H1 (cell line): ENCODE measurements around the gene SLC47A2. TPM values are rescaled to one million over a fixed set of nuclear protein-coding genes. Genes with fewer than 3 reads are reported as not detected.

Experiments used
- CTCF ChIA-PET: fragments of 300-600 bp; sonication (Branson Sonifier 250); formaldehyde crosslinking; loops from one replicate; lab custom pipeline; 2021; ENCODE audit not compliant: partially characterized antibody; lab: Charles Lee
- POLR2A ChIA-PET: fragments of 300-600 bp; sonication (Branson Sonifier 250); formaldehyde crosslinking; loops from one replicate; lab custom pipeline; 2021; ENCODE audit warnings: inconsistent platforms; ENCODE audit not compliant: partially characterized antibody; lab: Charles Lee
- DNase-seq, 2 experiments: peaks; one replicate each; pipeline versions ENCODE4 v3.0.0 to v3.0.0-alpha.2; 2010 to 2022; ENCODE audit warnings: low spot score in 2 of 2, low read depth in 1 of 2, mixed read lengths in 1 of 2
- FAIRE-seq: peaks from 2 replicates; lab custom pipeline; 2011; peaks lifted over from hg19 to GRCh38; lab: Jason Lieb, UNC
- H2AFZ ChIP-seq: 2 replicates; pipeline ENCODE4 v1.8.1; 2012; ENCODE audit warnings: low read length, inconsistent platforms
- H2AK5ac ChIP-seq: 2 replicates; pipeline ENCODE4 v1.6.1; 2013; ENCODE audit warnings: low read depth, low read length
- H2BK120ac ChIP-seq: replicated peaks from 2 replicates; pipeline ENCODE3; 2013; ENCODE audit warnings: low read depth, low read length, inconsistent platforms
- H2BK12ac ChIP-seq: 2 replicates; pipeline ENCODE4 v1.6.1; 2013; ENCODE audit warnings: low read depth, low read length
- H2BK15ac ChIP-seq: 2 replicates; pipeline ENCODE4 v1.6.1; 2013; ENCODE audit warnings: low read length
- H2BK20ac ChIP-seq: 2 replicates; pipeline ENCODE4 v1.6.1; 2013; ENCODE audit warnings: low read length
- H2BK5ac ChIP-seq: 2 replicates; pipeline ENCODE4 v1.6.1; 2013; ENCODE audit warnings: low read depth, low read length
- H3K14ac ChIP-seq: 2 replicates; pipeline ENCODE4 v1.6.1; 2013; ENCODE audit warnings: inconsistent platforms; ENCODE audit not compliant: insufficient read length
- H3K18ac ChIP-seq: 2 replicates; pipeline ENCODE4 v1.6.1; 2013; ENCODE audit warnings: low read length; ENCODE audit errors: extremely low read depth
- H3K23ac ChIP-seq: 2 replicates; pipeline ENCODE4 v1.6.1; 2013; ENCODE audit warnings: inconsistent platforms; ENCODE audit not compliant: insufficient read length
- H3K23me2 ChIP-seq: 2 replicates; pipeline ENCODE4 v1.6.1; 2013; ENCODE audit warnings: low read depth, low read length
- H3K27ac ChIP-seq: 2 replicates; pipeline ENCODE4 v1.6.1; 2011; ENCODE audit warnings: low read depth, low read length, inconsistent platforms
- H3K27me3 ChIP-seq, 4 experiments: replicated peaks in 1 of 4; 1 replicate in 1 of 4; 2 replicates in 3 of 4; pipeline versions ENCODE4 v1.6.1 to v1.8.1; 2011 to 2013; ENCODE audit warnings: low read length in 3 of 4, mild to moderate bottlenecking in 3 of 4, inconsistent platforms in 2 of 4, mixed read lengths in 2 of 4, moderate library complexity in 1 of 4; ENCODE audit not compliant: control insufficient read depth in 3 of 4, insufficient read depth in 3 of 4; ENCODE audit errors: extremely low read depth in 1 of 4
- H3K36me3 ChIP-seq, 4 experiments: 2 replicates each; pipeline versions ENCODE4 v1.6.1 to v1.8.1; 2011 to 2013; ENCODE audit warnings: mild to moderate bottlenecking in 4 of 4, low read length in 3 of 4, moderate library complexity in 2 of 4, control low read depth in 1 of 4, inconsistent platforms in 1 of 4; ENCODE audit not compliant: insufficient read depth in 4 of 4, control insufficient read depth in 2 of 4
- H3K4ac ChIP-seq: replicated peaks from 2 replicates; pipeline ENCODE3; 2013; ENCODE audit warnings: low read length, low read depth, mixed read lengths, inconsistent platforms; ENCODE audit not compliant: insufficient read length
- H3K4me1 ChIP-seq, 4 experiments: replicated peaks in 1 of 4; 1 replicate in 1 of 4; 2 replicates in 3 of 4; pipeline versions ENCODE4 v1.6.1 to v1.8.1; 2011 to 2013; ENCODE audit warnings: low read length in 3 of 4, inconsistent platforms in 2 of 4, mixed read lengths in 1 of 4; ENCODE audit not compliant: insufficient read depth in 4 of 4, control insufficient read depth in 3 of 4
- H3K4me2 ChIP-seq, 2 experiments: 2 replicates each; pipeline versions ENCODE4 v1.6.1 to v1.8.1; 2011 to 2013; ENCODE audit warnings: low read depth in 2 of 2, low read length in 2 of 2, control low read depth in 1 of 2, inconsistent platforms in 1 of 2, mild to moderate bottlenecking in 1 of 2; ENCODE audit not compliant: insufficient read depth in 1 of 2
- H3K4me3 ChIP-seq, 4 experiments: fragments of 200-600, 300-600 bp in 1 of 4; sonication (generic), shearing (Covaris generic), sonication (Bioruptor Twin) in 1 of 4; 2 replicates each; pipeline versions ENCODE4 v1.5.1 to v1.8.1; 2011 to 2016; ENCODE audit warnings: low read length in 4 of 4, low read depth in 3 of 4, control low read depth in 2 of 4, inconsistent platforms in 2 of 4, mild to moderate bottlenecking in 2 of 4, mixed read lengths in 1 of 4, moderate library complexity in 1 of 4; ENCODE audit not compliant: insufficient read depth in 2 of 4; ENCODE audit errors: extremely low read depth in 1 of 4
- H3K56ac ChIP-seq: replicated peaks from 2 replicates; pipeline ENCODE3; 2013; ENCODE audit warnings: low read depth, mild to moderate bottlenecking, mixed read lengths, low read length, inconsistent platforms; ENCODE audit not compliant: insufficient read length
- H3K79me1 ChIP-seq: 2 replicates; pipeline ENCODE4 v1.6.1; 2013; ENCODE audit warnings: low read depth, low read length, control low read depth
- H3K79me2 ChIP-seq, 2 experiments: 2 replicates each; pipeline versions ENCODE4 v1.6.1 to v1.8.1; 2012 to 2013; ENCODE audit warnings: low read length in 2 of 2, mild to moderate bottlenecking in 2 of 2, inconsistent platforms in 1 of 2; ENCODE audit not compliant: insufficient read depth in 2 of 2, control insufficient read depth in 1 of 2
- H3K9ac ChIP-seq, 4 experiments: replicated peaks in 1 of 4; 1 replicate in 1 of 4; 2 replicates in 3 of 4; pipeline versions ENCODE4 v1.6.1 to v1.8.1; 2011 to 2013; ENCODE audit warnings: low read depth in 3 of 4, low read length in 3 of 4, control low read depth in 2 of 4, mild to moderate bottlenecking in 2 of 4, moderate library complexity in 2 of 4, inconsistent platforms in 1 of 4; ENCODE audit errors: extremely low read depth in 1 of 4
- H3K9me3 ChIP-seq, 2 experiments: 2 replicates each; pipeline versions ENCODE4 v1.6.1 to v1.8.1; 2012 to 2013; ENCODE audit warnings: mild to moderate bottlenecking in 2 of 2, moderate library complexity in 2 of 2, control low read depth in 1 of 2, inconsistent platforms in 1 of 2, low read depth in 1 of 2, low read length in 1 of 2, mixed read lengths in 1 of 2; ENCODE audit not compliant: insufficient read depth in 2 of 2
- H4K20me1 ChIP-seq, 2 experiments: replicated peaks in 1 of 2; 2 replicates each; pipeline versions ENCODE3 to v1.8.1; 2011 to 2013; ENCODE audit warnings: inconsistent platforms in 2 of 2, low read length in 2 of 2, mild to moderate bottlenecking in 1 of 2; ENCODE audit not compliant: insufficient read depth in 2 of 2, control insufficient read depth in 1 of 2
- H4K5ac ChIP-seq: 2 replicates; pipeline ENCODE4 v1.6.1; 2013; ENCODE audit warnings: low read length, low read depth, mixed read lengths, inconsistent platforms; ENCODE audit not compliant: insufficient read length
- H4K8ac ChIP-seq: 2 replicates; pipeline ENCODE4 v1.8.0; 2013; ENCODE audit warnings: mild to moderate bottlenecking, moderate library complexity, low read length, inconsistent platforms; ENCODE audit not compliant: insufficient read depth; ENCODE audit errors: extremely low read depth
- H4K91ac ChIP-seq: replicated peaks from 2 replicates; pipeline ENCODE3; 2013; ENCODE audit warnings: low read length, mixed read lengths, inconsistent platforms; ENCODE audit not compliant: insufficient read length
- ASH2L ChIP-seq: fragments of 200-600, 300-600 bp; sonication (generic); IDR thresholded peaks from one replicate; pipeline ENCODE4 v1.7.1; 2017; ENCODE audit warnings: low read length
- GABPA ChIP-seq: IDR thresholded peaks from 2 replicates; pipeline ENCODE4 v1.6.1; 2011; ENCODE audit warnings: mild to moderate bottlenecking, low read length, moderate library complexity, borderline replicate concordance; ENCODE audit not compliant: insufficient read depth
- JUN ChIP-seq: IDR thresholded peaks from 2 replicates; pipeline ENCODE4 v1.6.1; 2011; ENCODE audit warnings: low read depth, mild to moderate bottlenecking, improper control_type of control experiment, low read length
- SIN3A ChIP-seq, 2 experiments: IDR thresholded peaks in 1 of 2; conservative IDR thresholded peaks in 1 of 2; 2 replicates each; pipeline ENCODE4 v1.6.1; 2011 to 2012; ENCODE audit warnings: low read length in 2 of 2, improper control_type of control experiment in 1 of 2, low read depth in 1 of 2, mild to moderate bottlenecking in 1 of 2
- SP2 ChIP-seq: IDR thresholded peaks from 2 replicates; pipeline ENCODE4 v1.6.1; 2012; ENCODE audit warnings: mild to moderate bottlenecking, low read length, inconsistent platforms
- TCF12 ChIP-seq: IDR thresholded peaks from 2 replicates; pipeline ENCODE4 v1.6.1; 2011; ENCODE audit warnings: low read depth, mild to moderate bottlenecking, low read length
- YY1 ChIP-seq: IDR thresholded peaks from 2 replicates; pipeline ENCODE4 v1.6.1; 2011; ENCODE audit warnings: low read depth, mild to moderate bottlenecking, low read length
- ZNF274 ChIP-seq: IDR thresholded peaks from 2 replicates; pipeline ENCODE4 v1.7.0; 2012; ENCODE audit warnings: low read length, borderline replicate concordance; ENCODE audit errors: extremely low read depth
- WGBS, 2 experiments: shearing (Covaris generic) in 1 of 2; methylation state at CpG; one replicate each; pipeline versions ENCODE4 v1.1.6 to v1.1.7; 2013 to 2015; ENCODE audit warnings: low lambda C conversion rate in 2 of 2, mixed read lengths in 2 of 2, inconsistent platforms in 1 of 2, low coverage in 1 of 2, missing lambda C conversion rate in 1 of 2; ENCODE audit not compliant: insufficient replicate concordance in 2 of 2, insufficient coverage in 1 of 2, insufficient read length in 1 of 2; ENCODE audit errors: extremely low coverage in 1 of 2, missing lambda C conversion rate in 1 of 2; 5-methylcytosine and 5-hydroxymethylcytosine counted together
- polyA plus RNA-seq, 7 experiments: library from polyadenylated mRNA; depleted of rRNA in 3 of 7; stranded (reverse) in 5 of 7; unstranded in 2 of 7; fragments of >200 nt in 5 of 7; fragments of 200-250 nt in 2 of 7; gene quantifications; 1 replicate in 5 of 7; 2 replicates in 1 of 7; 4 replicates in 1 of 7; pipeline versions ENCODE4 v1.2.1 to v1.2.3, GENCODE V29; 2011 to 2013; ENCODE audit warnings: missing spikeins in 2 of 7, mixed read lengths in 2 of 7
- total RNA-seq: library from RNA; stranded (reverse); fragmentation: NEBNext Ultra II Directional; extraction: Animal tissue kit (Norgen Biotek cat#: 25700); gene quantifications from 2 replicates; pipeline ENCODE4 v1.2.1, GENCODE V29; 2021
- TF ChIP-seq, protein P1 (sequence below): IDR thresholded peaks from 2 replicates; pipeline ENCODE4 v1.6.1; 2011; ENCODE audit warnings: low read depth, mild to moderate bottlenecking, low read length; ENCODE audit not compliant: insufficient read depth
- TF ChIP-seq, protein P2 (sequence below): IDR thresholded peaks from 2 replicates; pipeline ENCODE4 v1.6.1; 2012; ENCODE audit warnings: inconsistent platforms

The SLC47A2 gene
- total and polyA plus RNA-seq, 2 of the 8 experiments (the other 6 are each of a cell fraction or from before 2014, with no cell fraction given): not detected

GRCh38 chr17:19630035-19630434, 86.3 kb downstream of the SLC47A2 start:
- no peak overlapping the region for H2BK12ac ChIP-seq
- no peaks in the 10 kb centered on the region for H3K23me2 ChIP-seq
- H2BK20ac ChIP-seq: no peak overlapping the region
- H3K36me3 ChIP-seq: no peaks in the 10 kb centered on the region
- H3K4me3 ChIP-seq: no peak overlapping the region
- CTCF ChIA-PET: interaction anchor here (1.4 to 2.0 kb wide), 2 partner anchors 15 to 16 kb away, joined by 3 to 8 read pairs; no protein-coding TSS in a partner anchor
- H3K14ac ChIP-seq: no peak overlapping the region
- H3K79me1 ChIP-seq: no peaks in the 10 kb centered on the region
- H2BK5ac ChIP-seq: no peak overlapping the region
- no peak for FAIRE-seq
- H3K9me3 ChIP-seq: peaks cover 2% of the 10 kb centered on the region in 2 experiments; a peak in 1 of 4 replicates
- no peak overlapping the region for H4K8ac ChIP-seq
- H3K23ac ChIP-seq: no peak overlapping the region
- no peak overlapping the region for H4K91ac ChIP-seq
- H3K27ac ChIP-seq: no peak overlapping the region
- no peak overlapping the region for H3K18ac ChIP-seq
- no peak overlapping the region for H2BK15ac ChIP-seq
- H4K5ac ChIP-seq: no peak overlapping the region
- no peak overlapping the region for H2AK5ac ChIP-seq
- H3K9ac ChIP-seq: no peak overlapping the region
- H3K56ac ChIP-seq: no peak overlapping the region
- no peaks in the 10 kb centered on the region for H3K27me3 ChIP-seq
- 79% methylated on average over 4 of the region's 4 CpGs; no CpG with 5 or more reads in 1 of the 2 experiments for WGBS, 2 experiments
- H3K79me2 ChIP-seq: no peaks in the 10 kb centered on the region
- H2AFZ ChIP-seq: no peak overlapping the region
- H3K4ac ChIP-seq: no peak overlapping the region
- no peaks in the 10 kb centered on the region for H3K4me1 ChIP-seq
- H2BK120ac ChIP-seq: no peak overlapping the region
- H4K20me1 ChIP-seq: no peaks in the 10 kb centered on the region
- TF ChIP-seq ASH2L: no peak
- TF ChIP-seq SIN3A (conservative IDR thresholded peaks at IDR 0.05 in 1 of 2, IDR thresholded peaks at IDR 0.05 in 1 of 2; ENCODE audit: low read depth in 1 of 2, low read length in 2 of 2): no peak
- no peak for TF ChIP-seq ZNF274
- TF ChIP-seq, protein P1, sequence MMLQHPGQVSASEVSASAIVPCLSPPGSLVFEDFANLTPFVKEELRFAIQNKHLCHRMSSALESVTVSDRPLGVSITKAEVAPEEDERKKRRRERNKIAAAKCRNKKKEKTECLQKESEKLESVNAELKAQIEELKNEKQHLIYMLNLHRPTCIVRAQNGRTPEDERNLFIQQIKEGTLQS: no peak
- TF ChIP-seq YY1: no peak
- TF ChIP-seq GABPA: no peak
- no peak for TF ChIP-seq SP2
- no peak for TF ChIP-seq JUN
- TF ChIP-seq, protein P2, sequence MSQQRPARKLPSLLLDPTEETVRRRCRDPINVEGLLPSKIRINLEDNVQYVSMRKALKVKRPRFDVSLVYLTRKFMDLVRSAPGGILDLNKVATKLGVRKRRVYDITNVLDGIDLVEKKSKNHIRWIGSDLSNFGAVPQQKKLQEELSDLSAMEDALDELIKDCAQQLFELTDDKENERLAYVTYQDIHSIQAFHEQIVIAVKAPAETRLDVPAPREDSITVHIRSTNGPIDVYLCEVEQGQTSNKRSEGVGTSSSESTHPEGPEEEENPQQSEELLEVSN: no peak
- no peak for TF ChIP-seq TCF12
- POLR2A ChIA-PET: no interaction called here
- DNase-seq: no peak
- H3K4me2 ChIP-seq: no peak overlapping the region
